CD4-positive, alpha-beta T cell treated with Interleukin-12 subunit alpha and Interleukin-12 subunit beta, for 1 hour (primary cell): ENCODE results near the gene SAPCD2.
"Not testable (repeated sequence)": the region's sequence is repeated elsewhere in the genome, so short reads cannot be mapped to it uniquely, and the experiment has no call there.

Experiments
- DNase-seq: peaks from one replicate; pipeline ENCODE4 v3.0.0-alpha.2; 2020

Gene SAPCD2

GRCh38 chr9:137046088-137046787 lies 24.1 kb downstream of the SAPCD2 start, which contains the start of gene NPDC1:
NPDC1 (minus strand) TSS chr9:137046177; CDS start chr9:137045989, 188 bp downstream.
- peak; percentile 86 for DNase-seq

GRCh38 chr9:137045294-137046087 lies 24.9 kb downstream of the SAPCD2 start:
- DNase-seq: no peak

GRCh38 chr9:137044502-137045177 lies 25.7 kb downstream of the SAPCD2 start:
- no peak for DNase-seq

- DNase-seq: no peak
These were observed 26.3 kb downstream of the SAPCD2 start for GRCh38 chr9:137044037-137044436.

- DNase-seq: no peak
These were observed 27.3 kb downstream of the SAPCD2 start for GRCh38 chr9:137042751-137043727.

GRCh38 chr9:137041124-137041523 lies 29.2 kb downstream of the SAPCD2 start:
- no peak for DNase-seq

GRCh38 chr9:137040568-137040967 lies 29.8 kb downstream of the SAPCD2 start:
- no peak for DNase-seq

GRCh38 chr9:137039611-137040366 lies 30.6 kb downstream of the SAPCD2 start:
- no peak for DNase-seq

GRCh38 chr9:137038916-137039315 lies 31.4 kb downstream of the SAPCD2 start:
- DNase-seq: no peak

- DNase-seq: no peak
These were observed 32.9 kb downstream of the SAPCD2 start for GRCh38 chr9:137037483-137037882.

GRCh38 chr9:137037035-137037434 lies 33.3 kb downstream of the SAPCD2 start:
- DNase-seq: no peak

GRCh38 chr9:137035937-137036336 lies 34.4 kb downstream of the SAPCD2 start:
- no peak for DNase-seq

GRCh38 chr9:137035507-137035834 lies 34.9 kb downstream of the SAPCD2 start:
- DNase-seq: no peak

- DNase-seq: peak; percentile 89
These were observed 35.4 kb downstream of the SAPCD2 start for GRCh38 chr9:137034709-137035506.

- no peak for DNase-seq
These were observed 36.2 kb downstream of the SAPCD2 start for GRCh38 chr9:137034039-137034708.

GRCh38 chr9:137033481-137033880 lies 36.9 kb downstream of the SAPCD2 start:
- not testable (repeated sequence) for DNase-seq

- peak; percentile 35 for DNase-seq
These were observed 37.5 kb downstream of the SAPCD2 start for GRCh38 chr9:137032858-137033257.

- peak; percentile 49 for DNase-seq
These were observed 38.3 kb downstream of the SAPCD2 start, which contains the start of gene FUT7 for GRCh38 chr9:137031904-137032640. FUT7 (minus strand) TSS chr9:137032088; CDS start chr9:137031991, 97 bp downstream.
